Fibroblast of lung (primary cell): ENCODE results near the gene SETBP1.

Experiments
- EZH2 ChIP-seq: IDR thresholded peaks from 2 replicates; pipeline ENCODE4 v1.5.1; 2012; ENCODE audit warnings: low read length, control low read depth, mild to moderate bottlenecking; ENCODE audit errors: missing control alignments
- TF ChIP-seq, protein P1 (sequence below), 2 donors: IDR thresholded peaks in 1 of 2; conservative IDR thresholded peaks in 1 of 2; 1 replicate in 1 of 2; 2 replicates in 1 of 2; pipeline ENCODE4 v1.5.1; 2011 to 2012; ENCODE audit warnings: low read length in 2 of 2, control low read depth in 1 of 2, inconsistent platforms in 1 of 2, low read depth in 1 of 2, mild to moderate bottlenecking in 1 of 2

DNA sequence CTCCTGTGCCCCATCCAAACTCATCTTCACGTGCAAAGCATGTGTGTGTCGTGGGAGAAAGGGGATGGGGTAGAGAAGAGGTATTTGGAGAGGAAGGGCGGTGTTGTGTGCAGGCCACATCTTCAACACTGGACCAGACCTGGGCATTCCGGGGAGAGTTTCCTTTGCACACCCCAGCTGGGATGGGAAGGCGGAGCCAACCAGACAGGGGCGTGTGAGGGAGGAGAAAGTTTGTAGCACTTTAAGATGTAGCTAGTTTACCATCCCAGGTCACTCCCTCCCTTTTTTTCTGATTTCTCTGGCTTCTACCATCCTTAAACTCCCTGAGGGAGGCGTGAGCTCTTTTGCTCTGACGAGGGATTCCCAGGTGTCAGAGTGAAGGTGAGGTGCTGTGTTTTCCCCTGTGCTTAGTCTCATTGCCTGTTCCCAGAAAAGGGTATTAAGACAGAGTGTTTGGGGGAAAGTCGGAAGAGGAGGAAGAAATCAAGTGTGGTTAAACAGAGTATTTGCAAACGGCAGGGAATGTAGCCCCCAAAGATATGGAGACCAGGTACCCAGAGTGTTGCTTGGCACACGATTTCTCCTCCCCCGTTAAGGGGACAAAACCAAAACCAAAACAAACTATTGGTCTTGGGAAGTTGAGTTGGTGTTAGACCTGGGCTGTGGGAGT lies 1.6 kb downstream of the SETBP1 start:
- TF ChIP-seq, protein P1, sequence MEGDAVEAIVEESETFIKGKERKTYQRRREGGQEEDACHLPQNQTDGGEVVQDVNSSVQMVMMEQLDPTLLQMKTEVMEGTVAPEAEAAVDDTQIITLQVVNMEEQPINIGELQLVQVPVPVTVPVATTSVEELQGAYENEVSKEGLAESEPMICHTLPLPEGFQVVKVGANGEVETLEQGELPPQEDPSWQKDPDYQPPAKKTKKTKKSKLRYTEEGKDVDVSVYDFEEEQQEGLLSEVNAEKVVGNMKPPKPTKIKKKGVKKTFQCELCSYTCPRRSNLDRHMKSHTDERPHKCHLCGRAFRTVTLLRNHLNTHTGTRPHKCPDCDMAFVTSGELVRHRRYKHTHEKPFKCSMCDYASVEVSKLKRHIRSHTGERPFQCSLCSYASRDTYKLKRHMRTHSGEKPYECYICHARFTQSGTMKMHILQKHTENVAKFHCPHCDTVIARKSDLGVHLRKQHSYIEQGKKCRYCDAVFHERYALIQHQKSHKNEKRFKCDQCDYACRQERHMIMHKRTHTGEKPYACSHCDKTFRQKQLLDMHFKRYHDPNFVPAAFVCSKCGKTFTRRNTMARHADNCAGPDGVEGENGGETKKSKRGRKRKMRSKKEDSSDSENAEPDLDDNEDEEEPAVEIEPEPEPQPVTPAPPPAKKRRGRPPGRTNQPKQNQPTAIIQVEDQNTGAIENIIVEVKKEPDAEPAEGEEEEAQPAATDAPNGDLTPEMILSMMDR (conservative IDR thresholded peaks at IDR 0.05 in 1 of 2, IDR thresholded peaks at IDR 0.05 in 1 of 2; ENCODE audit: low read depth in 1 of 2, low read length in 2 of 2), result no peak
- no peak for TF ChIP-seq EZH2
